Ovary (tissue), 9 donors: ENCODE data around the gene CAPN15. TPM values are rescaled to one million over a fixed set of nuclear protein-coding genes. Genes with fewer than 3 reads are reported as not detected.

ENCODE experiments used
- DNase-seq, 5 donors: peaks; one replicate each; pipeline ENCODE4 v3.0.0-alpha.2; 2019 to 2020
- H3K27ac ChIP-seq, 2 donors: fragments of 200-600 bp; one replicate each; pipeline versions ENCODE4 v1.5.1 to v1.8.0; 2019 to 2022
- H3K27me3 ChIP-seq: fragments of 200-600 bp; one replicate; pipeline ENCODE4 v1.8.0; 2022
- H3K36me3 ChIP-seq: fragments of 200-600 bp; sonication (generic); one replicate; pipeline ENCODE4 v1.5.1; 2019
- H3K4me1 ChIP-seq: one replicate; pipeline ENCODE4 v1.8.1; 2013; ENCODE audit warnings: mild to moderate bottlenecking, moderate library complexity; ENCODE audit not compliant: insufficient read depth
- H3K4me3 ChIP-seq: fragments of 200-600 bp; sonication (generic); one replicate; pipeline ENCODE4 v1.5.1; 2017
- H3K9me3 ChIP-seq, 2 donors: fragments of 200-600 bp in 1 of 2; sonication (generic) in 1 of 2; one replicate each; pipeline versions ENCODE4 v1.5.1 to v1.8.1; 2013 to 2019; ENCODE audit warnings: mild to moderate bottlenecking in 1 of 2, moderate library complexity in 1 of 2
- CTCF ChIP-seq, 3 donors: fragments of 450-650 bp in 2 of 3; fragments of 200-600 bp in 1 of 3; IDR thresholded peaks; one replicate each; pipeline versions ENCODE4 v1.5.1 to v1.8.0; 2016 to 2022; ENCODE audit warnings: antibody characterized with exemption in 3 of 3, mild to moderate bottlenecking in 1 of 3
- EP300 ChIP-seq: sonication (generic); formaldehyde crosslinking; IDR thresholded peaks from one replicate; pipeline ENCODE4 v1.6.1; 2017; ENCODE audit warnings: antibody characterized with exemption
- POLR2A ChIP-seq: fragments of 450-650 bp; IDR thresholded peaks from one replicate; pipeline ENCODE4 v1.6.1; 2017; ENCODE audit warnings: antibody characterized with exemption, mild to moderate bottlenecking, moderate library complexity
- WGBS, 3 donors: extraction: QIAGEN DNeasy Blood & Tissue Kit in 1 of 3; methylation state at CpG; one replicate each; pipeline versions ENCODE4 v1.1.5 to v1.1.7; 2013 to 2017; 5-methylcytosine and 5-hydroxymethylcytosine counted together
- intact Hi-C, 4 donors: fragments of 100-400 bp; cut with DNase I; formaldehyde crosslinking; loops; one replicate each; pipeline versions ENCODE4 v1.11.0 to v1.15.1; 2022 to 2023
- polyA plus RNA-seq, 2 donors: library from polyadenylated mRNA; stranded (reverse); fragments of 200-250 nt in 1 of 2; fragments of 350-450 nt in 1 of 2; fragmentation: Illumina TruSeq in 1 of 2; extraction: RNeasy Lipid Tissue Mini Kit (QIAGEN cat#74804) in 1 of 2; gene quantifications; one replicate each; pipeline ENCODE4 v1.2.3, GENCODE V29; 2013 to 2014
- total RNA-seq, 7 donors: library from RNA; depleted of rRNA in 2 of 7; stranded (reverse); fragments of >200 nt in 2 of 7; fragmentation: NEBNext Ultra II Directional in 3 of 7; extraction: Animal tissue kit (Norgen Biotek cat#: 25700) in 3 of 7; gene quantifications; one replicate each; pipeline versions ENCODE4 v1.1.0 to v1.2.4, GENCODE V29; 2016 to 2023
- donor health status: DM: no; HTN: no; CAD: no; lungs with moderate emphysema.
- donor health status: DM: no; HTN: no; CAD: no.
- donor health status: Bipolar disorder and iron deficiency.
- donor health status: DM: yes; HTN: yes; CAD: no.
- donor health status: DM: no; HTN: no; CAD: no.
- donor health status: DM: yes; HTN: yes; CAD: no.

The CAPN15 gene
- total and polyA plus RNA-seq, 9 donors, result 1.6 to 38.9 (median 25.0) TPM

GRCh38 chr16:495127-495748 lies 32.3 kb upstream of the CAPN15 start:
- no peak for DNase-seq
- H3K9me3 ChIP-seq, result no peaks in the 10 kb centered on the region
- H3K4me1 ChIP-seq, result no peaks in the 10 kb centered on the region
- H3K27me3 ChIP-seq, result no peaks in the 10 kb centered on the region
- intact Hi-C loops, result no loop called here
- no peak overlapping the region for H3K27ac ChIP-seq
- WGBS, 3 donors, result 86 to 90% (median 88%) methylated on average over 11 of the region's 11 CpGs
- TF ChIP-seq EP300 (no peak), POLR2A (no peak), CTCF (IDR thresholded peaks at IDR 0.05) (no peak)
- H3K4me3 ChIP-seq, result no peak overlapping the region
- H3K36me3 ChIP-seq, result no peaks in the 10 kb centered on the region

- intact Hi-C loops, result no loop called here
- Histone ChIP-seq H3K27ac (no peak overlapping the region), H3K4me3 (no peak overlapping the region), H3K9me3 (no peaks in the 10 kb centered on the region), H3K27me3 (no peaks in the 10 kb centered on the region), H3K4me1 (no peaks in the 10 kb centered on the region), H3K36me3 (no peaks in the 10 kb centered on the region)
- DNase-seq, result no peak
- WGBS, 3 donors, result 76 to 81% (median 77%) methylated on average over 21 of the region's 21 CpGs
- no peak for TF ChIP-seq POLR2A
- no peak for TF ChIP-seq EP300
- no peak for TF ChIP-seq CTCF (IDR thresholded peaks at IDR 0.05)
Observed at GRCh38 chr16:496097-496886, 31.2 kb upstream of the CAPN15 start.

- no peaks in the 10 kb centered on the region for H3K4me1 ChIP-seq
- TF ChIP-seq CTCF (IDR thresholded peaks at IDR 0.05) (no peak), EP300 (no peak), POLR2A (no peak)
- no peaks in the 10 kb centered on the region for H3K9me3 ChIP-seq
- intact Hi-C loops, result no loop called here
- H3K27ac ChIP-seq, result no peak overlapping the region
- no peak overlapping the region for H3K4me3 ChIP-seq
- H3K27me3 ChIP-seq, result no peaks in the 10 kb centered on the region
- WGBS, 3 donors, result 81 to 84% (median 83%) methylated on average over 11 of the region's 11 CpGs
- no peak for DNase-seq
- H3K36me3 ChIP-seq, result no peaks in the 10 kb centered on the region
Observed at GRCh38 chr16:497258-497657, 30.3 kb upstream of the CAPN15 start.

- Histone ChIP-seq H3K4me1 (no peaks in the 10 kb centered on the region), H3K27me3 (no peaks in the 10 kb centered on the region), H3K9me3 (no peaks in the 10 kb centered on the region), H3K36me3 (no peaks in the 10 kb centered on the region), H3K27ac (no peak overlapping the region), H3K4me3 (no peak overlapping the region)
- no peak for DNase-seq
- TF ChIP-seq EP300 (no peak), CTCF (IDR thresholded peaks at IDR 0.05) (no peak), POLR2A (no peak)
- 77 to 87% (median 82%) methylated on average over 12 of the region's 12 CpGs for WGBS, 3 donors
- intact Hi-C loops, result no loop called here
Observed at GRCh38 chr16:499924-500323, 27.6 kb upstream of the CAPN15 start.
